ENCODE measurements around the gene CENPF. TPM values are rescaled to one million over a fixed set of nuclear protein-coding genes. Genes with fewer than 3 reads are reported as not detected.
"Not testable (repeated sequence)": the region's sequence is repeated elsewhere in the genome, so short reads cannot be mapped to it uniquely, and the experiment has no call there.

The CENPF gene
- total RNA-seq, 4 donors from 2014 or later: 5.0 to 7.8 (median 5.9) TPM

GRCh38 chr1:214586621-214587020, 16.4 kb upstream of the CENPF start:
- no peak overlapping the region for H3K27ac ChIP-seq
- H3K9me3 ChIP-seq: no peaks in the 10 kb centered on the region
- no peak overlapping the region for H3K4me3 ChIP-seq
- no peak for DNase-seq (ENCODE audit: low spot score in 2 of 2)
- WGBS: 89% methylated on average over 3 of the region's 3 CpGs
- peaks cover 33% of the 10 kb centered on the region for H3K4me1 ChIP-seq
- TF ChIP-seq POLR2A (IDR thresholded peaks at IDR 0.05) (no peak), POLR2AphosphoS5 (IDR thresholded peaks at IDR 0.05) (no peak), EP300 (IDR thresholded peaks at IDR 0.05) (no peak), CTCF (IDR thresholded peaks at IDR 0.05) (no peak)
- H3K36me3 ChIP-seq: no peaks in the 10 kb centered on the region
- no peaks in the 10 kb centered on the region for H3K27me3 ChIP-seq

GRCh38 chr1:214587165-214587564, 15.8 kb upstream of the CENPF start:
- no peak for DNase-seq (ENCODE audit: low spot score in 2 of 2)
- no peak for TF ChIP-seq EP300 (IDR thresholded peaks at IDR 0.05)
- no peak for TF ChIP-seq POLR2A (IDR thresholded peaks at IDR 0.05)
- no peak for TF ChIP-seq CTCF (IDR thresholded peaks at IDR 0.05)
- TF ChIP-seq POLR2AphosphoS5 (IDR thresholded peaks at IDR 0.05): no peak
- Histone ChIP-seq H3K27me3 (no peaks in the 10 kb centered on the region), H3K27ac (no peak overlapping the region), H3K36me3 (no peaks in the 10 kb centered on the region), H3K4me1 (peaks cover 28% of the 10 kb centered on the region), H3K9me3 (no peaks in the 10 kb centered on the region), H3K4me3 (no peak overlapping the region)
- WGBS: 84% methylated on average over 5 of the region's 5 CpGs

- Histone ChIP-seq H3K4me1 (peaks cover 8% of the 10 kb centered on the region), H3K27ac (no peak overlapping the region), H3K36me3 (no peaks in the 10 kb centered on the region), H3K27me3 (no peaks in the 10 kb centered on the region), H3K9me3 (no peaks in the 10 kb centered on the region), H3K4me3 (no peak overlapping the region)
- WGBS: 93% methylated on average over 4 of the region's 4 CpGs
- TF ChIP-seq EP300 (IDR thresholded peaks at IDR 0.05) (no peak), POLR2A (IDR thresholded peaks at IDR 0.05) (no peak), POLR2AphosphoS5 (IDR thresholded peaks at IDR 0.05) (no peak), CTCF (IDR thresholded peaks at IDR 0.05) (no peak)
- no peak for DNase-seq (ENCODE audit: low spot score in 2 of 2)
Measured at GRCh38 chr1:214588963-214589597, 13.9 kb upstream of the CENPF start.

GRCh38 chr1:214590696-214591095, 12.3 kb upstream of the CENPF start:
- TF ChIP-seq POLR2A (IDR thresholded peaks at IDR 0.05) (no peak), CTCF (IDR thresholded peaks at IDR 0.05) (no peak), EP300 (IDR thresholded peaks at IDR 0.05) (no peak), POLR2AphosphoS5 (IDR thresholded peaks at IDR 0.05) (no peak)
- H3K27ac ChIP-seq: no peak overlapping the region
- 92% methylated on average over 5 of the region's 5 CpGs for WGBS

GRCh38 chr1:214591918-214592317, 11.1 kb upstream of the CENPF start:
- not testable (repeated sequence) for H3K4me1 ChIP-seq; H3K4me3 ChIP-seq; H3K27me3 ChIP-seq; H3K9me3 ChIP-seq; H3K36me3 ChIP-seq; DNase-seq (ENCODE audit: low spot score in 2 of 2); H3K27ac ChIP-seq
- 82% methylated on average over 8 of the region's 8 CpGs for WGBS

More at GRCh38 chr1:214590696-214591095, 12.3 kb upstream of the CENPF start:
- DNase-seq (ENCODE audit: low spot score in 2 of 2): no peak
- Histone ChIP-seq H3K27me3 (no peaks in the 10 kb centered on the region), H3K36me3 (no peaks in the 10 kb centered on the region), H3K4me1 (no peaks in the 10 kb centered on the region), H3K4me3 (no peak overlapping the region), H3K9me3 (no peaks in the 10 kb centered on the region)

- TF ChIP-seq EP300 (IDR thresholded peaks at IDR 0.05) (no peak), POLR2A (IDR thresholded peaks at IDR 0.05) (no peak), POLR2AphosphoS5 (IDR thresholded peaks at IDR 0.05) (no peak), CTCF (IDR thresholded peaks at IDR 0.05) (no peak)
Measured at GRCh38 chr1:214593158-214593557, 9.8 kb upstream of the CENPF start.

More at GRCh38 chr1:214593158-214593557, 9.8 kb upstream of the CENPF start:
- Histone ChIP-seq H3K27me3 (no peaks in the 10 kb centered on the region), H3K4me1 (no peaks in the 10 kb centered on the region), H3K4me3 (no peak overlapping the region), H3K9me3 (no peaks in the 10 kb centered on the region), H3K36me3 (no peaks in the 10 kb centered on the region), H3K27ac (no peak overlapping the region)
- DNase-seq (ENCODE audit: low spot score in 2 of 2): no peak

Measured in suprapubic skin (tissue), 4 donors.